K562 (cell line): Measurements from ENCODE around the gene CRYBG1. TPM values are rescaled to one million over a fixed set of nuclear protein-coding genes. Genes with fewer than 3 reads are reported as not detected.

Experiments
- ATAC-seq: fragments of 200-7000 bp; cut with Tn5 transposase; 3 replicates; pipeline ENCODE4 v1.9.1; 2020; ENCODE audit warnings: moderate library complexity
- BruUV-seq: library from RNA; stranded (reverse); fragments of 400-500 nt; replicated peaks from 2 replicates; lab custom pipeline; 2021; lab: Mats Ljungman, UMichigan
- CTCF ChIA-PET: fragments of 300-600 bp; formaldehyde crosslinking; extraction: SDS; loops from one replicate; lab custom pipeline; 2021; ENCODE audit warnings: low intra/inter-chr PET ratio; lab: Yijun Ruan, JAX
- POLR2A ChIA-PET: fragments of 300-600, 350-650 bp; sonication (Branson Sonifier 250); formaldehyde crosslinking; extraction: SDS; loops from one replicate; lab custom pipeline; 2021; ENCODE audit warnings: antibody characterized with exemption, inconsistent platforms; lab: Yijun Ruan, JAX
- DNase-seq, 4 experiments: peaks; one replicate each; pipeline versions ENCODE4 v3.0.0 to v3.0.0-alpha.2; 2011 to 2018; ENCODE audit warnings: low spot score in 3 of 4, mixed read lengths in 3 of 4; ENCODE audit errors: extremely low read depth in 1 of 4
- FAIRE-seq: peaks from 2 replicates; lab custom pipeline; 2011; peaks lifted over from hg19 to GRCh38; lab: Jason Lieb, UNC
- H2AFZ ChIP-seq: 2 replicates; pipeline ENCODE4 v1.6.0; 2011; ENCODE audit warnings: low read depth, low read length, control low read depth, inconsistent platforms
- H3K27ac ChIP-seq: fragments of 200-600 bp; 3 replicates; pipeline ENCODE4 v1.8.0; 2011; ENCODE audit warnings: low read depth, mild to moderate bottlenecking, control low read depth, inconsistent platforms, low read length, moderate library complexity, mixed read lengths; ENCODE audit errors: extremely low read depth
- H3K27me3 ChIP-seq, 2 experiments: fragments of 300-600 bp in 1 of 2; 2 replicates in 1 of 2; 3 replicates in 1 of 2; pipeline versions ENCODE4 v1.6.0 to v1.8.0; 2011; ENCODE audit warnings: inconsistent platforms in 2 of 2, low read length in 2 of 2, mild to moderate bottlenecking in 1 of 2, mixed read lengths in 1 of 2, moderate library complexity in 1 of 2; ENCODE audit not compliant: control insufficient read depth in 2 of 2, insufficient read depth in 2 of 2
- H3K36me3 ChIP-seq: fragments of 300-600 bp; 3 replicates; pipeline ENCODE4 v1.8.0; 2011; ENCODE audit warnings: mild to moderate bottlenecking, low read length, inconsistent platforms; ENCODE audit not compliant: control insufficient read depth, insufficient read depth
- H3K4me1 ChIP-seq, 2 experiments: fragments of 200-600 bp in 1 of 2; replicated peaks in 1 of 2; 2 replicates in 1 of 2; 3 replicates in 1 of 2; pipeline versions ENCODE4 v1.5.1 to v1.8.0; 2011; ENCODE audit warnings: inconsistent platforms in 2 of 2, low read length in 2 of 2, mild to moderate bottlenecking in 1 of 2, mixed read lengths in 1 of 2, moderate library complexity in 1 of 2; ENCODE audit not compliant: control insufficient read depth in 2 of 2, insufficient read depth in 2 of 2
- H3K4me2 ChIP-seq: 2 replicates; pipeline ENCODE4 v1.6.1; 2011; ENCODE audit warnings: low read length, control low read depth, inconsistent platforms, mixed read lengths; ENCODE audit not compliant: insufficient read depth
- H3K4me3 ChIP-seq: fragments of 200-600 bp; sonication (generic), shearing (Covaris generic); 2 replicates; pipeline ENCODE4 v1.5.1; 2016; ENCODE audit warnings: control low read depth, inconsistent platforms
- H3K79me2 ChIP-seq: fragments of 200-600 bp; 3 replicates; pipeline ENCODE4 v1.8.0; 2011; ENCODE audit warnings: low read length, inconsistent platforms; ENCODE audit not compliant: control insufficient read depth, insufficient read depth
- H3K9ac ChIP-seq, 2 experiments: 2 replicates each; pipeline versions ENCODE4 v1.6.0 to v1.6.1; 2011; ENCODE audit warnings: low read depth in 2 of 2, low read length in 2 of 2, control low read depth in 1 of 2, inconsistent platforms in 1 of 2, mild to moderate bottlenecking in 1 of 2, mixed read lengths in 1 of 2; ENCODE audit not compliant: insufficient read depth in 1 of 2
- H3K9me1 ChIP-seq: one replicate; pipeline ENCODE4 v1.6.0; 2011; ENCODE audit warnings: inconsistent platforms, mild to moderate bottlenecking, low read length, moderate library complexity; ENCODE audit not compliant: control insufficient read depth, insufficient read depth
- H3K9me3 ChIP-seq: replicated peaks from 2 replicates; pipeline ENCODE4 v1.5.1; 2011; ENCODE audit warnings: low read depth, low read length, inconsistent platforms; ENCODE audit not compliant: control insufficient read depth, insufficient read depth
- H4K20me1 ChIP-seq: replicated peaks from 2 replicates; pipeline ENCODE4 v1.6.1; 2011; ENCODE audit warnings: low read length, inconsistent platforms, mixed read lengths; ENCODE audit not compliant: control insufficient read depth, insufficient read depth
- MLX ChIP-seq, 2 experiments: fragments of 450-650 bp in 1 of 2; sonication (generic) in 1 of 2; formaldehyde crosslinking; conservative IDR thresholded peaks; 2 replicates each; pipeline versions ENCODE4 v1.4.0 to v1.8.1; 2020 to 2022; ENCODE audit warnings: mild to moderate bottlenecking in 1 of 2, missing genetic modification reagents in 1 of 2
- PTBP1 ChIP-seq: fragments of 200-400 bp; formaldehyde crosslinking; IDR thresholded peaks from 2 replicates; pipeline ENCODE4 v1.6.1; 2017; ENCODE audit warnings: low read depth, low read length
- TARDBP ChIP-seq: fragments of 450-650 bp; IDR thresholded peaks from 2 replicates; pipeline ENCODE4 v1.6.1; 2016
- ZNF140 ChIP-seq: fragments of 250-450 bp; sonication (Bioruptor Pico); IDR thresholded peaks from 2 replicates; pipeline ENCODE4 v1.8.0; 2021; ENCODE audit warnings: moderate library complexity, mild to moderate bottlenecking, inconsistent platforms
- ZNF589 ChIP-seq: fragments of 200-800 bp; sonication (Bioruptor generic); IDR thresholded peaks from 2 replicates; pipeline ENCODE4 v1.6.1; 2016; ENCODE audit warnings: low read depth, missing genetic modification characterization, missing compliant biosample characterization
- ZNF766 ChIP-seq: fragments of 200-800 bp; sonication (Bioruptor generic); conservative IDR thresholded peaks from 2 replicates; pipeline ENCODE4 v1.6.1; 2016; ENCODE audit warnings: missing genetic modification characterization, missing compliant biosample characterization
- WGBS: fragments of 100-300 bp; shearing (Covaris generic); methylation state at CpG from one replicate; pipeline ENCODE4 v1.1.6; 2016; ENCODE audit warnings: low coverage, mixed read lengths; ENCODE audit not compliant: insufficient coverage; ENCODE audit errors: missing lambda C conversion rate; 5-methylcytosine and 5-hydroxymethylcytosine counted together
- in situ Hi-C: fragments of 300-500 bp; cut with MboI; formaldehyde crosslinking; loops from 4 replicates; pipeline ENCODE4 v1.15.0; 2018; ENCODE audit warnings: inconsistent platforms, mixed read lengths
- intact Hi-C: fragments of 100-400 bp; cut with micrococcal nuclease; formaldehyde crosslinking; loops from 2 replicates; pipeline ENCODE4 v1.14.2; 2022
- polyA plus RNA-seq, 8 experiments: library from polyadenylated mRNA; depleted of rRNA in 4 of 8; stranded (reverse) in 5 of 8; unstranded in 3 of 8; fragments of >200 nt; fragmentation: Nextera tagmentation in 2 of 8; fragmentation: Illumina TruSeq in 1 of 8; extraction: Ambion mirVana in 2 of 8; extraction: Trizol in 1 of 8; gene quantifications; 2 replicates each; pipeline versions ENCODE4 v1.2.1 to v1.2.3, GENCODE V29; 2011 to 2014; ENCODE audit warnings: inconsistent platforms in 1 of 8, missing spikeins in 1 of 8
- total RNA-seq, 7 experiments: library from RNA; depleted of rRNA in 6 of 7; stranded (reverse); fragments of >200 nt in 6 of 7; fragmentation: Illumina TruSeq in 2 of 7; extraction: Trizol in 2 of 7; gene quantifications; 2 replicates each; pipeline versions ENCODE4 v1.2.1 to v1.2.3, GENCODE V29; 2011 to 2021; ENCODE audit warnings: low replicate concordance in 1 of 7
- TF ChIP-seq, protein P1 (sequence below): fragments of 250-450 bp; sonication (Bioruptor Pico); IDR thresholded peaks from 2 replicates; pipeline ENCODE4 v1.4.0; 2020; ENCODE audit warnings: borderline replicate concordance
- TF ChIP-seq, protein P2 (sequence below): fragments of 450-650 bp; IDR thresholded peaks from 2 replicates; pipeline ENCODE4 v1.6.1; 2016

CRYBG1 gene
- total and polyA plus RNA-seq, 9 of the 15 experiments (the other 6 are each of a cell fraction or from before 2014, with no cell fraction given), result 0.07 to 0.47 (median 0.11) TPM

- no peak for TF ChIP-seq ZNF589
- no peak for TF ChIP-seq ZNF766 (CRISPR knock-in tag)
- TF ChIP-seq TARDBP, result no peak
- TF ChIP-seq ZNF140, result no peak
- TF ChIP-seq PTBP1, result no peak
- TF ChIP-seq MLX (CRISPR knock-in tag; conservative IDR thresholded peaks at IDR 0.05), result no peak
- TF ChIP-seq, protein P1, sequence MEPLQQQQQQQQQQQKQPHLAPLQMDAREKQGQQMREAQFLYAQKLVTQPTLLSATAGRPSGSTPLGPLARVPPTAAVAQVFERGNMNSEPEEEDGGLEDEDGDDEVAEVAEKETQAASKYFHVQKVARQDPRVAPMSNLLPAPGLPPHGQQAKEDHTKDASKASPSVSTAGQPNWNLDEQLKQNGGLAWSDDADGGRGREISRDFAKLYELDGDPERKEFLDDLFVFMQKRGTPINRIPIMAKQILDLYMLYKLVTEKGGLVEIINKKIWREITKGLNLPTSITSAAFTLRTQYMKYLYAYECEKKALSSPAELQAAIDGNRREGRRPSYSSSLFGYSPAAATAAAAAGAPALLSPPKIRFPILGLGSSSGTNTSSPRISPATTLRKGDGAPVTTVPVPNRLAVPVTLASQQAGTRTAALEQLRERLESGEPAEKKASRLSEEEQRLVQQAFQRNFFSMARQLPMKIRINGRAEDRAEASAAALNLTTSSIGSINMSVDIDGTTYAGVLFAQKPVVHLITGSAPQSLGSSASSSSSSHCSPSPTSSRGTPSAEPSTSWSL, result no peak
- TF ChIP-seq, protein P2, sequence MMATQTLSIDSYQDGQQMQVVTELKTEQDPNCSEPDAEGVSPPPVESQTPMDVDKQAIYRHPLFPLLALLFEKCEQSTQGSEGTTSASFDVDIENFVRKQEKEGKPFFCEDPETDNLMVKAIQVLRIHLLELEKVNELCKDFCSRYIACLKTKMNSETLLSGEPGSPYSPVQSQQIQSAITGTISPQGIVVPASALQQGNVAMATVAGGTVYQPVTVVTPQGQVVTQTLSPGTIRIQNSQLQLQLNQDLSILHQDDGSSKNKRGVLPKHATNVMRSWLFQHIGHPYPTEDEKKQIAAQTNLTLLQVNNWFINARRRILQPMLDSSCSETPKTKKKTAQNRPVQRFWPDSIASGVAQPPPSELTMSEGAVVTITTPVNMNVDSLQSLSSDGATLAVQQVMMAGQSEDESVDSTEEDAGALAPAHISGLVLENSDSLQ, result no peak
These were observed 105.7 kb downstream of the CRYBG1 start for GRCh38 chr6:106466211-106466610.

More at GRCh38 chr6:106466211-106466610, 105.7 kb downstream of the CRYBG1 start:
- BruUV-seq, result no TSS peak
- H3K27me3 ChIP-seq, result peaks cover 17 to 34% of the 10 kb centered on the region in 2 experiments; a peak in 4 of 5 replicates
- H3K4me3 ChIP-seq, result no peak overlapping the region
- FAIRE-seq, result no peak
- no peak for DNase-seq
- H3K9ac ChIP-seq, result no peak overlapping the region
- in situ Hi-C loops, result no loop called here
- no peaks in the 10 kb centered on the region for H3K4me1 ChIP-seq
- H3K9me3 ChIP-seq, result no peaks in the 10 kb centered on the region
- intact Hi-C loops, result no loop called here
- H3K4me2 ChIP-seq, result no peak overlapping the region
- no peak overlapping the region for H3K27ac ChIP-seq
- H3K36me3 ChIP-seq, result no peaks in the 10 kb centered on the region
- no peak overlapping the region for H2AFZ ChIP-seq
- ChIA-PET POLR2A (no interaction called here), CTCF (no interaction called here)
- H3K79me2 ChIP-seq, result no peaks in the 10 kb centered on the region
- no peak for ATAC-seq
- no peaks in the 10 kb centered on the region for H3K9me1 ChIP-seq
- H4K20me1 ChIP-seq, result no peaks in the 10 kb centered on the region
- 0% methylated on average over 2 of the region's 2 CpGs for WGBS
